ENCODE measurements around the gene ERVV-1. TPM values are rescaled to one million over a fixed set of nuclear protein-coding genes. Genes with fewer than 3 reads are reported as not detected.
"Not testable (repeated sequence)": the region's sequence is repeated elsewhere in the genome, so short reads cannot be mapped to it uniquely, and the experiment has no call there.

ERVV-1 gene
- total RNA-seq, 1 donor from 2014 or later, result not detected

DNA sequence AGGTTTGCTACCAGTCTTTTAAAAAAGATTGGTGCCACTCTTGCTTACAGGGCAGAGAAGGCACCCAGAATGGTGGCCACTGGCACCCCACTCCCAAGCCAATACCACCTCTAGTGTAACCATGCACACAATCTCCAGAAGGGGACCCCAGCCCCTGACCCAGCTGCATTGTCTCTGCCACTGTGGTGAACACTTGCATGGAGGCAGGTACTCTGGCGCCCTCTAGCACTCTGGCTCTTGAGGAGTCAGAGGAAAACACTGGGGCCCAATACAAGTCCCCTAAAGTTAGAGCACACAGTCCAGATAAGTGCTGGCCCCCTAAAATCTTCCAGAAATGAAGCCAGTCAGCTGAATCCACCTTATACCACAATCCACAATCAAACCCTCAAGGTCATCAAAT lies 6.0 kb downstream of the ERVV-1 start:
- Histone ChIP-seq H3K36me3 (no peaks in the 10 kb centered on the region), H3K4me3 (no peak overlapping the region), H3K27me3 (ENCODE audit: low read depth) (no peaks in the 10 kb centered on the region), H3K27ac (no peak overlapping the region), H3K9me3 (peaks cover 18% of the 10 kb centered on the region), H3K4me1 (no peaks in the 10 kb centered on the region)
- ATAC-seq (no peak), DNase-seq (no peak)
- TF ChIP-seq, protein P1, sequence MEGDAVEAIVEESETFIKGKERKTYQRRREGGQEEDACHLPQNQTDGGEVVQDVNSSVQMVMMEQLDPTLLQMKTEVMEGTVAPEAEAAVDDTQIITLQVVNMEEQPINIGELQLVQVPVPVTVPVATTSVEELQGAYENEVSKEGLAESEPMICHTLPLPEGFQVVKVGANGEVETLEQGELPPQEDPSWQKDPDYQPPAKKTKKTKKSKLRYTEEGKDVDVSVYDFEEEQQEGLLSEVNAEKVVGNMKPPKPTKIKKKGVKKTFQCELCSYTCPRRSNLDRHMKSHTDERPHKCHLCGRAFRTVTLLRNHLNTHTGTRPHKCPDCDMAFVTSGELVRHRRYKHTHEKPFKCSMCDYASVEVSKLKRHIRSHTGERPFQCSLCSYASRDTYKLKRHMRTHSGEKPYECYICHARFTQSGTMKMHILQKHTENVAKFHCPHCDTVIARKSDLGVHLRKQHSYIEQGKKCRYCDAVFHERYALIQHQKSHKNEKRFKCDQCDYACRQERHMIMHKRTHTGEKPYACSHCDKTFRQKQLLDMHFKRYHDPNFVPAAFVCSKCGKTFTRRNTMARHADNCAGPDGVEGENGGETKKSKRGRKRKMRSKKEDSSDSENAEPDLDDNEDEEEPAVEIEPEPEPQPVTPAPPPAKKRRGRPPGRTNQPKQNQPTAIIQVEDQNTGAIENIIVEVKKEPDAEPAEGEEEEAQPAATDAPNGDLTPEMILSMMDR (IDR thresholded peaks at IDR 0.05), result no peak
- intact Hi-C loops (cut with DNase I), result no loop called here

DNA sequence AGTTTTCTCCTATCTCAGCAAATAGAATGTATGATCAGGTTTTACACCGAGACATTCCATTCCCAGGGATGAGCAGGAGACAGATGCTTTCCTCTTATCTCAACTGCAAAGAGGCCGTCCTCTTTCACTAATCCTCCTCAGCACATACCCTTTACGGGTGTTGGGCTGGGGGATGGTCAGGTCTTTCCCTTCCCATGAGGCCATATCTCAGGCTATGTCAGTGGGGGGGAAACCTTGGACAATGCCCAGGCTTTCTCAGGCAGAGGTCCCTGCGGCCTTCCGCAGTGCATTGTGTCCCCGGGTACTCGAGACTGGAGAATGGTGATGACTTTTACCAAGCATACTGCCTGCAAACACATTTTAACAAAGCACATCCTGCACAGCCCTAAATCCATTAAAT lies 14.6 kb downstream of the ERVV-1 start:
- DNase-seq; H3K9me3 ChIP-seq; H3K4me3 ChIP-seq; intact Hi-C loops (cut with DNase I); H3K36me3 ChIP-seq; H3K4me1 ChIP-seq; ATAC-seq; H3K27ac ChIP-seq; H3K27me3 ChIP-seq (ENCODE audit: low read depth): not testable (repeated sequence)

DNA sequence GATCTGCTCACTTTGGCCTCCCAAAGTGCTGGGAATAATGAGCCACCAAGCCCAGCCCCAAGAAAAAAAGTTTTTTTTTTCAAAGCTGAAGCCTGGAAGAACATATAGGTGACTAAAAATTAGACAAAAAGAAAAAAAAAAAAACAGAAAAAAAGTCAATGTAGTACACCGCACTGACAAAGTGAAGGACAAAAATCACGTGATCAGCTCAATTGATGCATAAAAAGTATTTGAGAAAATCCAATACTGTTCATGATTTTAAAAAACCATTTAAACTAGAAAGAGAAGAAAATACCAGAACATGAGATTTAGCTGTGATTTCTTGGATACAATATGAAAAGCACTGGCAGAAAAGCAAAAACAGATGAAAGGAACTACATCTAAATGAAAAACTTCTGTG lies 20.3 kb downstream of the ERVV-1 start:
- no peak for ATAC-seq
- no peaks in the 10 kb centered on the region for H3K36me3 ChIP-seq
- DNase-seq, result no peak
- intact Hi-C loops (cut with DNase I), result no loop called here
- H3K9me3 ChIP-seq, result peaks cover 11% of the 10 kb centered on the region
- H3K27ac ChIP-seq, result no peak overlapping the region
- TF ChIP-seq, protein P1 (IDR thresholded peaks at IDR 0.05), result no peak
- H3K27me3 ChIP-seq (ENCODE audit: low read depth), result peaks cover 12% of the 10 kb centered on the region
- H3K4me3 ChIP-seq, result no peak overlapping the region
- no peaks in the 10 kb centered on the region for H3K4me1 ChIP-seq

DNA sequence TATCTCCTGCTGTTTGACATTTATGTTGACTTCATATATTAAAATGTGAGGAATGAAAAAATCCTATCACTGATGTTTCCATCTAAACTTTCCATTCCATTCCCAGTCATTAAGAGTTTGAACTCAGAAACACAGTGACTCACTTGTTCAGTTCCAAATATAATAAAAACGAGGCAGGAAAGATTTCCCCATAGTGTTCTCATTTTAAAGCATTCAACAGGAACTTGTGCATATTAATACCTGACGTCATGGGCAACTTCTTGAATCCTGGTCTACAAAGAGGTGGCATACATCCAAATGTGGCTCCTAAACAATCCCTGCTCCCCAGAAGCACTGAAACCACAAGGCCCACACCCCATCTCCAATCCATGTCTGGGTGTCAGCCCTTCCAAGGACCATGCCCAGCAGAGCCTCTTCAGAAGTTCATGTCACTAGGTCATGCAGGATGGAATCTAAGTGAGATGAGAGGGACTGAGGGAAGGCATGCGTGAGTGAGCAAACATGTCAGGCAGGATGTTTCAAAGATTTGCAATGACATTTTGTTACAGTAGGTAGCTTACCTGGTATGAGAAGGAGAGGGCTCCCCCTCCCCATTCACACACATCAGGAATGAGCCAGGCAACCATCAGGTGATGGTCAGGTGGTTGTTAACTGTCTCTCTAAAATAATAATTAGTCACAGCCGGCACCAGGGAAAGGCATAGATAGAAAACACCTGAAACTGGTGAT lies 21.4 kb downstream of the ERVV-1 start:
- Histone ChIP-seq H3K4me1 (no peaks in the 10 kb centered on the region), H3K27ac (no peak overlapping the region), H3K4me3 (no peak overlapping the region), H3K9me3 (peaks cover 15% of the 10 kb centered on the region), H3K27me3 (ENCODE audit: low read depth) (peaks cover 12% of the 10 kb centered on the region), H3K36me3 (no peaks in the 10 kb centered on the region)
- intact Hi-C loops (cut with DNase I), result no loop called here
- ATAC-seq, result no peak
- DNase-seq, result no peak
- TF ChIP-seq, protein P1 (IDR thresholded peaks at IDR 0.05), result no peak

DNA sequence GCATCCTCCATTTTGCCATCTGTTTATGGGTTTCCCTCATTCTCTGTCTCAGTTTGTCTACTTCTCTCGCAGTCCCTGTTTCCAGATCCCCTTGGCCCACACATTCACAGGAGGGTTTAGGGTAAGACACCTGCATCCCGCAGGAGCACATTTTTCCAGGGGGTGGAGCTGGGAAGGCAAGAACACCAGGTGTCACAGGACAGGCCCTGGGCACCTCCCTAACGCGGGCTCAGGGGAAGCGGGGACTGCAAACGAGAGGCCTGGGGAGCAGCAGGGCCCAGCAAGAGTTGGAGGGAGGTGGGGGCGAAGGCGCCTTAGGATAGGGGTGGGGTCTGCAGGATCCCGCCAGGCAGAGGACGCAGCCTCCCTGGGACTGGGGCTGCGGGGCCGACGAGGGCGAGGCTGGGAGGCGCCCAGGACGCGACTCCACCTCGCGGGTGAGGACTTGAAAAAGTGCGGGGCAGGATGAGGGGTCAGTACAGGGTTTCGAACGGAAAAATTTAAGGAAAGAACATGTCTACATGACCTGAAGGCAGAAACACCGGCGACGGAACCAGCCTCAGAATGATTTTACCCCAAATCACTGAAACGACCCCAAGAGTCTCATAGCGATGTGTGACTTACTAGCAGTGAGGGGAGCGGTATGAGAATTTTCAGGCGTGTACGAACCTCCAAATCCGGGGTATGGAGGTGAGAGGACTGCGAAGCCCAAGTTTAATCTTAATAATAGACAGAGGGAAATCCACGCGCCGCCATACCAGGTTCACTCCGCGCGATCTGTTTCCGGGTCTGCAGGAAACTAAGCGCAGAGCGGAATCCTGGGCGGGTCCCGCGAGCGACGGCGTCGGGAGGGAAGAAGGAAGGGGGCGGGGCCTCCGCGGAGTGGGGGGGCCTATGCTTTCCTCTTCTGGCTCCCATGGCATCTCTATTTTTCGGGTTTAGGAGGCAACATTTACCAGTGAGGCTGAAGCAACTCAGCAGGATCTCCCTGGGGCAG lies 23.7 kb downstream of the ERVV-1 start:
- ATAC-seq (no peak), DNase-seq (peak; percentile 48)
- H3K4me1 ChIP-seq, result no peaks in the 10 kb centered on the region
- H3K36me3 ChIP-seq, result no peaks in the 10 kb centered on the region
- H3K27ac ChIP-seq, result no peak overlapping the region
- TF ChIP-seq, protein P1 (IDR thresholded peaks at IDR 0.05), result no peak
- H3K27me3 ChIP-seq (ENCODE audit: low read depth), result peaks cover 12% of the 10 kb centered on the region
- H3K4me3 ChIP-seq, result peak overlapping the region; percentile 35
- intact Hi-C loops (cut with DNase I), result no loop called here
- peaks cover 16% of the 10 kb centered on the region for H3K9me3 ChIP-seq
